Measurements from ENCODE around the gene JMJD8.

The JMJD8 gene

GRCh38 chr16:698911-699671 lies 15.0 kb upstream of the JMJD8 start:
- no peak for TF ChIP-seq CTCF (IDR thresholded peaks at IDR 0.05; ENCODE audit: extremely low read depth, missing control alignments)
- DNase-seq (ENCODE audit: low spot score), result no peak

GRCh38 chr16:695355-696089 lies 11.4 kb upstream of the JMJD8 start:
- no peak for TF ChIP-seq CTCF (IDR thresholded peaks at IDR 0.05; ENCODE audit: extremely low read depth, missing control alignments)
- DNase-seq (ENCODE audit: low spot score), result peak; percentile 89

GRCh38 chr16:694863-695354 lies 10.8 kb upstream of the JMJD8 start:
- no peak for TF ChIP-seq CTCF (IDR thresholded peaks at IDR 0.05; ENCODE audit: extremely low read depth, missing control alignments)
- no peak for DNase-seq (ENCODE audit: low spot score)

GRCh38 chr16:694187-694862 lies 10.2 kb upstream of the JMJD8 start:
- no peak for DNase-seq (ENCODE audit: low spot score)
- no peak for TF ChIP-seq CTCF (IDR thresholded peaks at IDR 0.05; ENCODE audit: extremely low read depth, missing control alignments)

GRCh38 chr16:693766-694165 lies 9.6 kb upstream of the JMJD8 start:
- TF ChIP-seq CTCF (IDR thresholded peaks at IDR 0.05; ENCODE audit: extremely low read depth, missing control alignments), result no peak
- DNase-seq (ENCODE audit: low spot score), result no peak

GRCh38 chr16:693364-693763 lies 9.2 kb upstream of the JMJD8 start:
- no peak for TF ChIP-seq CTCF (IDR thresholded peaks at IDR 0.05; ENCODE audit: extremely low read depth, missing control alignments)
- DNase-seq (ENCODE audit: low spot score), result no peak
